Liver (tissue), 9 donors: ENCODE measurements around the gene OR5K2. TPM values are rescaled to one million over a fixed set of nuclear protein-coding genes. Genes with fewer than 3 reads are reported as not detected.
A peak's percentile ranks its signal among the peaks of the same experiment; 100 is the strongest.

Experiments used
- DNase-seq: peaks from one replicate; pipeline ENCODE4 v3.0.0-alpha.2; 2017; ENCODE audit warnings: low spot score
- H3K27ac ChIP-seq, 2 donors: one replicate each; pipeline ENCODE4 v1.7.0; 2013; ENCODE audit warnings: inconsistent platforms in 2 of 2, low read length in 2 of 2, control low read depth in 1 of 2, low read depth in 1 of 2, mild to moderate bottlenecking in 1 of 2
- H3K27me3 ChIP-seq, 4 donors: one replicate each; pipeline versions ENCODE4 v1.6.1 to v1.7.0; 2013; ENCODE audit warnings: low read length in 3 of 4, inconsistent platforms in 1 of 4, mild to moderate bottlenecking in 1 of 4, moderate library complexity in 1 of 4; ENCODE audit not compliant: control insufficient read depth in 4 of 4, insufficient read depth in 4 of 4
- H3K36me3 ChIP-seq, 4 donors: one replicate each; pipeline versions ENCODE4 v1.6.1 to v1.7.0; 2013; ENCODE audit warnings: low read length in 3 of 4, mild to moderate bottlenecking in 3 of 4, low read depth in 1 of 4, moderate library complexity in 1 of 4; ENCODE audit not compliant: control insufficient read depth in 4 of 4, insufficient read depth in 3 of 4
- H3K4me1 ChIP-seq, 4 donors: one replicate each; pipeline versions ENCODE4 v1.6.1 to v1.7.0; 2013; ENCODE audit warnings: low read length in 3 of 4, mild to moderate bottlenecking in 3 of 4, moderate library complexity in 1 of 4; ENCODE audit not compliant: control insufficient read depth in 4 of 4, insufficient read depth in 4 of 4
- H3K4me3 ChIP-seq, 3 donors: one replicate each; pipeline versions ENCODE4 v1.6.1 to v1.7.0; 2013; ENCODE audit warnings: low read length in 3 of 3, control low read depth in 1 of 3, low read depth in 1 of 3, mild to moderate bottlenecking in 1 of 3
- H3K9ac ChIP-seq, 2 donors: one replicate each; pipeline ENCODE4 v1.7.0; 2013; ENCODE audit warnings: low read length in 2 of 2, mild to moderate bottlenecking in 2 of 2, moderate library complexity in 2 of 2, control low read depth in 1 of 2, low read depth in 1 of 2
- H3K9me3 ChIP-seq, 4 donors: one replicate each; pipeline versions ENCODE4 v1.6.1 to v1.7.0; 2013; ENCODE audit warnings: low read length in 3 of 4; ENCODE audit not compliant: control insufficient read depth in 4 of 4
- EGR1 ChIP-seq, 2 donors: IDR thresholded peaks; 2 replicates each; pipeline ENCODE4 v1.6.1; 2016 to 2018; ENCODE audit warnings: antibody characterized with exemption in 2 of 2, low read depth in 2 of 2
- FOXA1 ChIP-seq: IDR thresholded peaks from 2 replicates; pipeline ENCODE4 v1.6.1; 2016; ENCODE audit warnings: antibody characterized with exemption
- FOXA2 ChIP-seq: IDR thresholded peaks from 2 replicates; pipeline ENCODE4 v1.6.1; 2016; ENCODE audit warnings: antibody characterized with exemption
- GABPA ChIP-seq, 2 donors: IDR thresholded peaks in 1 of 2; conservative IDR thresholded peaks in 1 of 2; 2 replicates each; pipeline ENCODE4 v1.6.1; 2016; ENCODE audit warnings: antibody characterized with exemption in 2 of 2, mild to moderate bottlenecking in 1 of 2, moderate library complexity in 1 of 2
- HNF4A ChIP-seq, 2 donors: conservative IDR thresholded peaks; 2 replicates each; pipeline ENCODE4 v1.6.1; 2016; ENCODE audit warnings: antibody characterized with exemption in 2 of 2, mild to moderate bottlenecking in 2 of 2
- HNF4G ChIP-seq: IDR thresholded peaks from 2 replicates; pipeline ENCODE4 v1.6.1; 2016; ENCODE audit warnings: antibody characterized with exemption
- JUND ChIP-seq, 2 donors: IDR thresholded peaks; 2 replicates each; pipeline ENCODE4 v1.6.1; 2016; ENCODE audit warnings: antibody characterized with exemption in 2 of 2
- NR2F2 ChIP-seq: IDR thresholded peaks from 2 replicates; pipeline ENCODE4 v1.6.1; 2016; ENCODE audit warnings: antibody characterized with exemption
- RAD21 ChIP-seq, 2 donors: IDR thresholded peaks; 2 replicates each; pipeline ENCODE4 v1.6.1; 2016; ENCODE audit warnings: antibody characterized with exemption in 2 of 2, mild to moderate bottlenecking in 2 of 2
- RXRA ChIP-seq, 2 donors: IDR thresholded peaks; 2 replicates each; pipeline ENCODE4 v1.6.1; 2017 to 2018; ENCODE audit warnings: antibody characterized with exemption in 2 of 2, mild to moderate bottlenecking in 1 of 2
- SP1 ChIP-seq: IDR thresholded peaks from 2 replicates; pipeline ENCODE4 v1.6.1; 2018; ENCODE audit warnings: antibody characterized with exemption, mild to moderate bottlenecking
- TAF1 ChIP-seq: conservative IDR thresholded peaks from 2 replicates; pipeline ENCODE4 v1.6.1; 2016; ENCODE audit warnings: antibody characterized with exemption, mild to moderate bottlenecking
- YY1 ChIP-seq: IDR thresholded peaks from 2 replicates; pipeline ENCODE4 v1.6.1; 2016; ENCODE audit warnings: antibody characterized with exemption, mild to moderate bottlenecking
- ZBTB33 ChIP-seq: IDR thresholded peaks from 2 replicates; pipeline ENCODE4 v1.6.1; 2016; ENCODE audit warnings: antibody characterized with exemption
- WGBS: extraction: QIAGEN DNeasy Blood & Tissue Kit; methylation state at CpG from one replicate; pipeline ENCODE4 v1.1.7; 2013; 5-methylcytosine and 5-hydroxymethylcytosine counted together
- polyA plus RNA-seq, 2 donors: library from polyadenylated mRNA; stranded (reverse) in 1 of 2; unstranded in 1 of 2; fragments of 200-250 nt in 1 of 2; fragments of >200 nt in 1 of 2; fragmentation: Nextera tagmentation in 1 of 2; extraction: Ambion mirVana in 1 of 2; gene quantifications; one replicate each; pipeline versions ENCODE4 v1.2.1 to v1.2.3, GENCODE V29; 2013 to 2015
- total RNA-seq, 2 donors: library from RNA; depleted of rRNA; stranded (reverse); fragments of >200 nt; gene quantifications; one replicate each; pipeline ENCODE4 v1.2.3, GENCODE V29; 2014
- TF ChIP-seq, protein P1 (sequence below): IDR thresholded peaks from 2 replicates; pipeline ENCODE4 v1.6.1; 2016; ENCODE audit warnings: antibody characterized with exemption
- TF ChIP-seq, protein P2 (sequence below): fragments of 150-350 bp; IDR thresholded peaks from 2 replicates; pipeline ENCODE4 v1.5.1; 2017; ENCODE audit warnings: improper control_type of control experiment, low read depth, low read length; ENCODE audit not compliant: missing input control
- TF ChIP-seq, protein P3 (sequence below): IDR thresholded peaks from 2 replicates; pipeline ENCODE4 v1.6.1; 2016; ENCODE audit warnings: antibody characterized with exemption, mild to moderate bottlenecking
- TF ChIP-seq, protein P4 (sequence below): IDR thresholded peaks from 2 replicates; pipeline ENCODE4 v1.6.1; 2016; ENCODE audit warnings: antibody characterized with exemption
- donor health status: healthy.
- donor health status: healthy.
- donor health status: healthy.
- donor health status: healthy.
- donor health status: healthy.

Gene OR5K2
- total and polyA plus RNA-seq, 4 donors, result not detected

- TF ChIP-seq, protein P1, sequence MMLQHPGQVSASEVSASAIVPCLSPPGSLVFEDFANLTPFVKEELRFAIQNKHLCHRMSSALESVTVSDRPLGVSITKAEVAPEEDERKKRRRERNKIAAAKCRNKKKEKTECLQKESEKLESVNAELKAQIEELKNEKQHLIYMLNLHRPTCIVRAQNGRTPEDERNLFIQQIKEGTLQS, result no peak
- TF ChIP-seq EGR1 (IDR thresholded peaks at IDR 0.05; ENCODE audit: low read depth in 2 of 2), result peak; percentile 44 to 45
- peak in 1 of 2 donors; percentile 7 for TF ChIP-seq HNF4A (conservative IDR thresholded peaks at IDR 0.05)
- TF ChIP-seq, protein P2, sequence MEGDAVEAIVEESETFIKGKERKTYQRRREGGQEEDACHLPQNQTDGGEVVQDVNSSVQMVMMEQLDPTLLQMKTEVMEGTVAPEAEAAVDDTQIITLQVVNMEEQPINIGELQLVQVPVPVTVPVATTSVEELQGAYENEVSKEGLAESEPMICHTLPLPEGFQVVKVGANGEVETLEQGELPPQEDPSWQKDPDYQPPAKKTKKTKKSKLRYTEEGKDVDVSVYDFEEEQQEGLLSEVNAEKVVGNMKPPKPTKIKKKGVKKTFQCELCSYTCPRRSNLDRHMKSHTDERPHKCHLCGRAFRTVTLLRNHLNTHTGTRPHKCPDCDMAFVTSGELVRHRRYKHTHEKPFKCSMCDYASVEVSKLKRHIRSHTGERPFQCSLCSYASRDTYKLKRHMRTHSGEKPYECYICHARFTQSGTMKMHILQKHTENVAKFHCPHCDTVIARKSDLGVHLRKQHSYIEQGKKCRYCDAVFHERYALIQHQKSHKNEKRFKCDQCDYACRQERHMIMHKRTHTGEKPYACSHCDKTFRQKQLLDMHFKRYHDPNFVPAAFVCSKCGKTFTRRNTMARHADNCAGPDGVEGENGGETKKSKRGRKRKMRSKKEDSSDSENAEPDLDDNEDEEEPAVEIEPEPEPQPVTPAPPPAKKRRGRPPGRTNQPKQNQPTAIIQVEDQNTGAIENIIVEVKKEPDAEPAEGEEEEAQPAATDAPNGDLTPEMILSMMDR, result no peak
- no peak for TF ChIP-seq JUND (IDR thresholded peaks at IDR 0.05)
- TF ChIP-seq TAF1, result no peak
- TF ChIP-seq GABPA (IDR thresholded peaks at IDR 0.05 in 1 of 2, conservative IDR thresholded peaks at IDR 0.05 in 1 of 2), result peak in 1 of 2 donors; percentile 78
- TF ChIP-seq FOXA1, result peak; percentile 29
- TF ChIP-seq YY1, result peak; percentile 56
- TF ChIP-seq RAD21 (IDR thresholded peaks at IDR 0.05), result peak; percentile 20 to 29
- no peak for TF ChIP-seq FOXA2
- peak; percentile 46 to 50 for TF ChIP-seq RXRA (IDR thresholded peaks at IDR 0.05)
- no peak for TF ChIP-seq HNF4G
Observed at GRCh38 chr3:98522544-98523281, 25.2 kb downstream of the OR5K2 start, which contains the start of gene CLDND1 (continued).

DNA sequence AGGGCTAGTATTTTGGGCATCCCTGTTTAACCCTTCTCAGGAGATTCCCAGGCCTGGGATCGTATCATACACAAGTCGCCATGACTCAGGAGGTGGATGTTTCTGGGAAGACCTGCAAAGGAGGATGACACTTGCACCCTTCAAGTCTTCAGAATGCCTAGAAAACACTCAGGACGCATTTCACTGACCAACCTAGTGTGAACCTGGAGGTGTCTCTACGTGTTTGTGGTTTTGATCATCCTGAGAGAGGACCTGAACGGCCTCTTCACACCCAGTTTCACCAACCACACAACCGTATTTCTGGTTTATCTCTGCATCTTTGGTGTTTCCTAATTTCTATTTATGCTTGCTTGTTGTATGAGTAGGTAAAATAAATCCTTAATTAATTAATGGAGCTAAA is 28.0 kb downstream of the OR5K2 start:
- DNase-seq, result no peak
- no peaks in the 10 kb centered on the region for H3K9me3 ChIP-seq
- TF ChIP-seq GABPA (IDR thresholded peaks at IDR 0.05 in 1 of 2, conservative IDR thresholded peaks at IDR 0.05 in 1 of 2) (no peak), NR2F2 (no peak), YY1 (no peak), EGR1 (IDR thresholded peaks at IDR 0.05; ENCODE audit: low read depth in 2 of 2) (no peak), HNF4A (conservative IDR thresholded peaks at IDR 0.05) (no peak), FOXA2 (no peak), HNF4G (no peak), FOXA1 (no peak), ZBTB33 (no peak), JUND (IDR thresholded peaks at IDR 0.05) (no peak), RAD21 (IDR thresholded peaks at IDR 0.05) (no peak), TAF1 (no peak), SP1 (no peak), RXRA (IDR thresholded peaks at IDR 0.05) (no peak)
- TF ChIP-seq, protein P3, sequence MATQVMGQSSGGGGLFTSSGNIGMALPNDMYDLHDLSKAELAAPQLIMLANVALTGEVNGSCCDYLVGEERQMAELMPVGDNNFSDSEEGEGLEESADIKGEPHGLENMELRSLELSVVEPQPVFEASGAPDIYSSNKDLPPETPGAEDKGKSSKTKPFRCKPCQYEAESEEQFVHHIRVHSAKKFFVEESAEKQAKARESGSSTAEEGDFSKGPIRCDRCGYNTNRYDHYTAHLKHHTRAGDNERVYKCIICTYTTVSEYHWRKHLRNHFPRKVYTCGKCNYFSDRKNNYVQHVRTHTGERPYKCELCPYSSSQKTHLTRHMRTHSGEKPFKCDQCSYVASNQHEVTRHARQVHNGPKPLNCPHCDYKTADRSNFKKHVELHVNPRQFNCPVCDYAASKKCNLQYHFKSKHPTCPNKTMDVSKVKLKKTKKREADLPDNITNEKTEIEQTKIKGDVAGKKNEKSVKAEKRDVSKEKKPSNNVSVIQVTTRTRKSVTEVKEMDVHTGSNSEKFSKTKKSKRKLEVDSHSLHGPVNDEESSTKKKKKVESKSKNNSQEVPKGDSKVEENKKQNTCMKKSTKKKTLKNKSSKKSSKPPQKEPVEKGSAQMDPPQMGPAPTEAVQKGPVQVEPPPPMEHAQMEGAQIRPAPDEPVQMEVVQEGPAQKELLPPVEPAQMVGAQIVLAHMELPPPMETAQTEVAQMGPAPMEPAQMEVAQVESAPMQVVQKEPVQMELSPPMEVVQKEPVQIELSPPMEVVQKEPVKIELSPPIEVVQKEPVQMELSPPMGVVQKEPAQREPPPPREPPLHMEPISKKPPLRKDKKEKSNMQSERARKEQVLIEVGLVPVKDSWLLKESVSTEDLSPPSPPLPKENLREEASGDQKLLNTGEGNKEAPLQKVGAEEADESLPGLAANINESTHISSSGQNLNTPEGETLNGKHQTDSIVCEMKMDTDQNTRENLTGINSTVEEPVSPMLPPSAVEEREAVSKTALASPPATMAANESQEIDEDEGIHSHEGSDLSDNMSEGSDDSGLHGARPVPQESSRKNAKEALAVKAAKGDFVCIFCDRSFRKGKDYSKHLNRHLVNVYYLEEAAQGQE, result no peak
- TF ChIP-seq, protein P2, result no peak
- TF ChIP-seq, protein P1, result no peak
- TF ChIP-seq, protein P4, sequence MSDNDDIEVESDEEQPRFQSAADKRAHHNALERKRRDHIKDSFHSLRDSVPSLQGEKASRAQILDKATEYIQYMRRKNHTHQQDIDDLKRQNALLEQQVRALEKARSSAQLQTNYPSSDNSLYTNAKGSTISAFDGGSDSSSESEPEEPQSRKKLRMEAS, result no peak
- H3K9ac ChIP-seq, result no peak overlapping the region
- WGBS, result 88% methylated on average over 6 of the region's 6 CpGs
- no peaks in the 10 kb centered on the region for H3K36me3 ChIP-seq
- no peaks in the 10 kb centered on the region for H3K27me3 ChIP-seq
- no peak overlapping the region for H3K27ac ChIP-seq
- no peak overlapping the region for H3K4me3 ChIP-seq
- peaks cover 4 to 24% (median 8%) of the 10 kb centered on the region in 4 donors for H3K4me1 ChIP-seq
